H1 (cell line): ENCODE results near the gene TGM2.
"Not testable (repeated sequence)": the region's sequence is repeated elsewhere in the genome, so short reads cannot be mapped to it uniquely, and the experiment has no call there.

Source experiments
- CREB1 ChIP-seq: IDR thresholded peaks from 2 replicates; pipeline ENCODE4 v1.6.1; 2012; ENCODE audit warnings: inconsistent platforms
- EZH2 ChIP-seq: fragments of 200-600 bp; sonication (generic); IDR thresholded peaks from 2 replicates; pipeline ENCODE4 v1.7.1; 2012; ENCODE audit warnings: low read depth, mild to moderate bottlenecking, moderate library complexity, low read length, inconsistent platforms; ENCODE audit not compliant: severe bottlenecking
- SIN3A ChIP-seq, 2 experiments: IDR thresholded peaks in 1 of 2; conservative IDR thresholded peaks in 1 of 2; 2 replicates each; pipeline ENCODE4 v1.6.1; 2011 to 2012; ENCODE audit warnings: low read length in 2 of 2, improper control_type of control experiment in 1 of 2, low read depth in 1 of 2, mild to moderate bottlenecking in 1 of 2
- SUZ12 ChIP-seq: fragments of 200-600 bp; sonication (generic); IDR thresholded peaks from 2 replicates; pipeline ENCODE4 v1.6.1; 2012; ENCODE audit warnings: mild to moderate bottlenecking, inconsistent platforms, low read length, moderate library complexity, mixed read lengths
- TAF1 ChIP-seq: IDR thresholded peaks from 2 replicates; pipeline ENCODE4 v1.6.1; 2011; ENCODE audit warnings: mild to moderate bottlenecking, low read depth, low read length
- TF ChIP-seq, protein P1 (sequence below): IDR thresholded peaks from 2 replicates; pipeline ENCODE4 v1.6.1; 2012; ENCODE audit warnings: low read length, inconsistent platforms

DNA sequence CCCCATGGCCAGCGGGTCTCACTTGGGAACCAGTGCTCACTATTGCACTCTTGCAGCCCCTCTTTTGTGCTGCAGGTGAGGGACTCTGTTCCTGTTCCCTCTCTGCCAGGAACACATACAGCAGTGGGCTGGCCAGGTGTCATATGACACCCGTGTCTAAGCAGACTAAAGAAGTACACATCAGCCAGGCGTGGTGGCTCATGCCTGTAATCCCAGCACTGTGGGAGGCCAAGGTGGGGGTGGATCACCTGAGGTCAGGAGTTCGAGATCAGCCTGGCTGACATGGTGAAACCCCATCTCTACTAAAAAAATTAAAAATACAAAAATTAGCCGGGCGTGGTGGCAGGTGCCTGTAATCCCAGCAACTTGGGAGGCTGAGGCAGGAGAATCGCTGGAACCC is 57.2 kb downstream of the TGM2 start:
- not testable (repeated sequence) for TF ChIP-seq TAF1; SUZ12; CREB1; EZH2; SIN3A (conservative IDR thresholded peaks at IDR 0.05 in 1 of 2, IDR thresholded peaks at IDR 0.05 in 1 of 2; ENCODE audit: low read depth in 1 of 2, low read length in 2 of 2)
- TF ChIP-seq, protein P1, sequence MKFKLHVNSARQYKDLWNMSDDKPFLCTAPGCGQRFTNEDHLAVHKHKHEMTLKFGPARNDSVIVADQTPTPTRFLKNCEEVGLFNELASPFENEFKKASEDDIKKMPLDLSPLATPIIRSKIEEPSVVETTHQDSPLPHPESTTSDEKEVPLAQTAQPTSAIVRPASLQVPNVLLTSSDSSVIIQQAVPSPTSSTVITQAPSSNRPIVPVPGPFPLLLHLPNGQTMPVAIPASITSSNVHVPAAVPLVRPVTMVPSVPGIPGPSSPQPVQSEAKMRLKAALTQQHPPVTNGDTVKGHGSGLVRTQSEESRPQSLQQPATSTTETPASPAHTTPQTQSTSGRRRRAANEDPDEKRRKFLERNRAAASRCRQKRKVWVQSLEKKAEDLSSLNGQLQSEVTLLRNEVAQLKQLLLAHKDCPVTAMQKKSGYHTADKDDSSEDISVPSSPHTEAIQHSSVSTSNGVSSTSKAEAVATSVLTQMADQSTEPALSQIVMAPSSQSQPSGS = not testable (repeated sequence)
